HG03571 (cell line): ENCODE data around the gene FILIP1.
A peak's percentile ranks its signal among the peaks of the same experiment; 100 is the strongest.
"Not testable (repeated sequence)": the region's sequence is repeated elsewhere in the genome, so short reads cannot be mapped to it uniquely, and the experiment has no call there.

ENCODE experiments used
- ATAC-seq: cut with Tn5 transposase; IDR thresholded peaks from one replicate; pipeline ENCODE4 v1.9.1; 2021; ENCODE audit not compliant: unreplicated experiment

FILIP1 gene

GRCh38 chr6:75463061-75463460, 30.5 kb downstream of the FILIP1 start:
- ATAC-seq: no peak

GRCh38 chr6:75460681-75461080, 32.9 kb downstream of the FILIP1 start:
- no peak for ATAC-seq

GRCh38 chr6:75458895-75459294, 34.7 kb downstream of the FILIP1 start:
- no peak for ATAC-seq

- ATAC-seq: no peak
Observed at GRCh38 chr6:75450903-75451302, 42.7 kb downstream of the FILIP1 start.

- ATAC-seq: no peak
Observed at GRCh38 chr6:75449630-75450206, 43.9 kb downstream of the FILIP1 start.

GRCh38 chr6:75446241-75446880, 47.2 kb downstream of the FILIP1 start:
- ATAC-seq: peak; percentile 72

GRCh38 chr6:75445738-75446137, 47.9 kb downstream of the FILIP1 start:
- no peak for ATAC-seq

GRCh38 chr6:75444899-75445298, 48.7 kb downstream of the FILIP1 start:
- ATAC-seq: no peak

GRCh38 chr6:75441883-75442282, 51.7 kb downstream of the FILIP1 start:
- not testable (repeated sequence) for ATAC-seq

GRCh38 chr6:75441479-75441878, 52.1 kb downstream of the FILIP1 start:
- not testable (repeated sequence) for ATAC-seq

GRCh38 chr6:75438442-75439116, 55.0 kb downstream of the FILIP1 start:
- ATAC-seq: no peak

- no peak for ATAC-seq
Observed at GRCh38 chr6:75438013-75438431, 55.6 kb downstream of the FILIP1 start.

- ATAC-seq: no peak
Observed at GRCh38 chr6:75437421-75437891, 56.1 kb downstream of the FILIP1 start.

GRCh38 chr6:75436869-75437268, 56.7 kb downstream of the FILIP1 start:
- ATAC-seq: no peak

GRCh38 chr6:75432809-75433208, 60.8 kb downstream of the FILIP1 start:
- not testable (repeated sequence) for ATAC-seq

- no peak for ATAC-seq
Observed at GRCh38 chr6:75431379-75431778, 62.2 kb downstream of the FILIP1 start.

GRCh38 chr6:75430631-75431325, 62.8 kb downstream of the FILIP1 start:
- no peak for ATAC-seq

- ATAC-seq: no peak
Observed at GRCh38 chr6:75429061-75429703, 64.4 kb downstream of the FILIP1 start.

- ATAC-seq: peak; percentile 52
Observed at GRCh38 chr6:75428204-75428603, 65.4 kb downstream of the FILIP1 start.

- no peak for ATAC-seq
Observed at GRCh38 chr6:75427329-75427728, 66.3 kb downstream of the FILIP1 start.
